ACC112 (cell line): ENCODE data around the gene ST8SIA1.

Source experiments
- H2AFZ ChIP-seq: fragments of 200-600 bp; sonication (generic); one replicate; pipeline ENCODE4 v1.6.0; 2017; ENCODE audit warnings: antibody characterized with exemption, low read length; ENCODE audit not compliant: unreplicated experiment
- H3K27ac ChIP-seq: fragments of 200-600 bp; sonication (generic); 2 replicates; pipeline ENCODE4 v1.5.1; 2014; ENCODE audit warnings: low read depth, mild to moderate bottlenecking, antibody characterized with exemption, low read length, moderate library complexity
- H3K27me3 ChIP-seq: fragments of 200-600 bp; sonication (generic); 2 replicates; pipeline ENCODE4 v1.6.1; 2014; ENCODE audit warnings: mild to moderate bottlenecking, antibody characterized with exemption, low read length, moderate library complexity, mixed read lengths; ENCODE audit not compliant: insufficient read depth
- H3K36me3 ChIP-seq: fragments of 200-600 bp; sonication (generic); 2 replicates; pipeline ENCODE4 v1.6.1; 2016; ENCODE audit warnings: mild to moderate bottlenecking, antibody characterized with exemption, low read length, moderate library complexity, mixed read lengths; ENCODE audit not compliant: insufficient read depth
- H3K4me1 ChIP-seq: fragments of 200-600 bp; sonication (generic); one replicate; pipeline ENCODE4 v1.6.1; 2016; ENCODE audit warnings: low read length, mixed read lengths; ENCODE audit not compliant: insufficient read depth, unreplicated experiment, control insufficient read depth
- H3K4me3 ChIP-seq: fragments of 200-600 bp; sonication (generic); 2 replicates; pipeline ENCODE4 v1.5.1; 2014; ENCODE audit warnings: mild to moderate bottlenecking, low read depth, low read length
- H3K79me2 ChIP-seq: fragments of 200-600 bp; sonication (generic); one replicate; pipeline ENCODE4 v1.6.0; 2016; ENCODE audit warnings: low read length; ENCODE audit not compliant: control insufficient read depth, unreplicated experiment, insufficient read depth

The ST8SIA1 gene

GRCh38 chr12:22332202-22332601 is 2.3 kb downstream of the ST8SIA1 start:
- Histone ChIP-seq H2AFZ (no peak overlapping the region), H3K27me3 (peaks cover 81% of the 10 kb centered on the region), H3K4me1 (no peaks in the 10 kb centered on the region), H3K36me3 (no peaks in the 10 kb centered on the region), H3K27ac (no peak overlapping the region), H3K4me3 (no peak overlapping the region), H3K79me2 (no peaks in the 10 kb centered on the region)

- no peak overlapping the region for H3K27ac ChIP-seq
- no peaks in the 10 kb centered on the region for H3K4me1 ChIP-seq
- no peak overlapping the region for H2AFZ ChIP-seq
- H3K4me3 ChIP-seq = no peak overlapping the region
- H3K79me2 ChIP-seq = no peaks in the 10 kb centered on the region
- peaks cover 93% of the 10 kb centered on the region for H3K27me3 ChIP-seq
- no peaks in the 10 kb centered on the region for H3K36me3 ChIP-seq
These were observed 4.9 kb downstream of the ST8SIA1 start for GRCh38 chr12:22329621-22330020.

GRCh38 chr12:22325218-22325617 is 9.3 kb downstream of the ST8SIA1 start:
- no peaks in the 10 kb centered on the region for H3K79me2 ChIP-seq
- H3K27me3 ChIP-seq = peaks cover 68% of the 10 kb centered on the region
- H3K27ac ChIP-seq = no peak overlapping the region
- H3K36me3 ChIP-seq = no peaks in the 10 kb centered on the region
- no peaks in the 10 kb centered on the region for H3K4me1 ChIP-seq
- no peak overlapping the region for H2AFZ ChIP-seq
- H3K4me3 ChIP-seq = no peak overlapping the region

- Histone ChIP-seq H3K4me1 (peaks cover 3% of the 10 kb centered on the region), H3K27me3 (peaks cover 58% of the 10 kb centered on the region), H3K4me3 (no peak overlapping the region), H3K79me2 (no peaks in the 10 kb centered on the region), H2AFZ (no peak overlapping the region), H3K36me3 (no peaks in the 10 kb centered on the region), H3K27ac (no peak overlapping the region)
These were observed 12.4 kb downstream of the ST8SIA1 start for GRCh38 chr12:22322091-22322490.

- peaks cover 3% of the 10 kb centered on the region for H3K4me1 ChIP-seq
- no peak overlapping the region for H3K4me3 ChIP-seq
- H3K36me3 ChIP-seq = no peaks in the 10 kb centered on the region
- peaks cover 58% of the 10 kb centered on the region for H3K27me3 ChIP-seq
- no peak overlapping the region for H2AFZ ChIP-seq
- no peak overlapping the region for H3K27ac ChIP-seq
- no peaks in the 10 kb centered on the region for H3K79me2 ChIP-seq
These were observed 12.9 kb downstream of the ST8SIA1 start for GRCh38 chr12:22321638-22322037.

GRCh38 chr12:22321018-22321605 is 13.4 kb downstream of the ST8SIA1 start:
- H3K36me3 ChIP-seq = no peaks in the 10 kb centered on the region
- no peaks in the 10 kb centered on the region for H3K79me2 ChIP-seq
- H3K27ac ChIP-seq = no peak overlapping the region
- no peak overlapping the region for H2AFZ ChIP-seq
- H3K4me1 ChIP-seq = peaks cover 3% of the 10 kb centered on the region
- peaks cover 58% of the 10 kb centered on the region for H3K27me3 ChIP-seq
- H3K4me3 ChIP-seq = no peak overlapping the region

GRCh38 chr12:22318108-22318737 is 16.3 kb downstream of the ST8SIA1 start:
- Histone ChIP-seq H3K27ac (no peak overlapping the region), H2AFZ (no peak overlapping the region), H3K27me3 (peaks cover 63% of the 10 kb centered on the region), H3K36me3 (no peaks in the 10 kb centered on the region), H3K79me2 (no peaks in the 10 kb centered on the region), H3K4me3 (no peak overlapping the region), H3K4me1 (peaks cover 3% of the 10 kb centered on the region)

GRCh38 chr12:22313963-22314330 is 20.6 kb downstream of the ST8SIA1 start:
- H3K4me3 ChIP-seq = no peak overlapping the region
- H3K79me2 ChIP-seq = no peaks in the 10 kb centered on the region
- no peaks in the 10 kb centered on the region for H3K36me3 ChIP-seq
- H3K4me1 ChIP-seq = peaks cover 3% of the 10 kb centered on the region
- no peak overlapping the region for H2AFZ ChIP-seq
- H3K27me3 ChIP-seq = peaks cover 77% of the 10 kb centered on the region
- no peak overlapping the region for H3K27ac ChIP-seq

GRCh38 chr12:22313286-22313962 is 21.1 kb downstream of the ST8SIA1 start:
- Histone ChIP-seq H3K4me1 (peaks cover 3% of the 10 kb centered on the region), H3K4me3 (no peak overlapping the region), H3K79me2 (no peaks in the 10 kb centered on the region), H3K27ac (no peak overlapping the region), H3K27me3 (peaks cover 76% of the 10 kb centered on the region), H2AFZ (no peak overlapping the region), H3K36me3 (no peaks in the 10 kb centered on the region)

- Histone ChIP-seq H3K36me3 (no peaks in the 10 kb centered on the region), H3K4me1 (no peaks in the 10 kb centered on the region), H3K4me3 (no peak overlapping the region), H2AFZ (no peak overlapping the region), H3K27me3 (peaks cover 66% of the 10 kb centered on the region), H3K79me2 (no peaks in the 10 kb centered on the region), H3K27ac (no peak overlapping the region)
These were observed 22.2 kb downstream of the ST8SIA1 start for GRCh38 chr12:22312336-22312735.

- Histone ChIP-seq H3K4me1 (no peaks in the 10 kb centered on the region), H3K79me2 (no peaks in the 10 kb centered on the region), H2AFZ (no peak overlapping the region), H3K4me3 (no peak overlapping the region), H3K27ac (no peak overlapping the region), H3K36me3 (no peaks in the 10 kb centered on the region), H3K27me3 (peaks cover 53% of the 10 kb centered on the region)
These were observed 23.8 kb downstream of the ST8SIA1 start for GRCh38 chr12:22310709-22311108.
